Mucosa of descending colon (tissue), 3 donors: Measurements from ENCODE around the gene ZSCAN16. TPM values are rescaled to one million over a fixed set of nuclear protein-coding genes. Genes with fewer than 3 reads are reported as not detected.

Source experiments
- total RNA-seq, 3 donors: library from RNA; stranded (reverse); fragmentation: NEBNext Ultra II Directional in 2 of 3; extraction: Animal tissue kit (Norgen Biotek cat#: 25700) in 2 of 3; gene quantifications; one replicate each; pipeline versions ENCODE4 v1.2.1 to v1.2.4, GENCODE V29; 2021 to 2023
- donor health status: DM: no; HTN: no; CAD: no; lungs with moderate emphysema.
- donor health status: DM: no; HTN: no; CAD: no.
- donor health status: DM: no; HTN: yes; CAD: no.

Gene ZSCAN16
- total RNA-seq, 3 donors from 2014 or later: 7.4 to 9.5 (median 8.3) TPM

Other genes starting within 250 kb of the ZSCAN16 start
- gene OR2B2, start 212.2 kb upstream of the ZSCAN16 start, total RNA-seq: not detected
- not detected for gene OR2B6, start 167.4 kb upstream of the ZSCAN16 start, total RNA-seq
- 1 to 10 TPM; 3.9 to 7.1 (median 4.0) TPM for gene ZNF165, start 44.0 kb upstream of the ZSCAN16 start, total RNA-seq
- 10 to 100 TPM; 11.6 to 26.7 (median 16.6) TPM for gene ZKSCAN8, start 17.3 kb downstream of the ZSCAN16 start, total RNA-seq
- gene ZSCAN9, start 100.7 kb downstream of the ZSCAN16 start, total RNA-seq: 10 to 100 TPM; 14.1 to 15.7 (median 14.9) TPM
- 1 to 10 TPM; 4.0 to 6.1 (median 5.5) TPM for gene ZKSCAN4, start 127.7 kb downstream of the ZSCAN16 start, total RNA-seq
- 1 to 10 TPM in 1 of 3 donors, under 1 TPM in 1, not detected in 1; 0.24 to 2.8 TPM for gene NKAPL, start 134.7 kb downstream of the ZSCAN16 start, total RNA-seq
- 10 to 100 TPM in 1 of 3 donors, 1 to 10 TPM in 2; 8.2 to 17.7 (median 9.2) TPM for gene ZSCAN26, start 142.5 kb downstream of the ZSCAN16 start, total RNA-seq
- 1 to 10 TPM in 2 of 3 donors, under 1 TPM in 1; 0.75 to 6.6 (median 1.9) TPM for gene PGBD1, start 157.0 kb downstream of the ZSCAN16 start, total RNA-seq
- gene ZSCAN31, start 211.5 kb downstream of the ZSCAN16 start, total RNA-seq: 10 to 100 TPM in 1 of 3 donors, 1 to 10 TPM in 2; 6.3 to 20.5 (median 8.7) TPM
- gene ZKSCAN3, start 225.3 kb downstream of the ZSCAN16 start, total RNA-seq: 10 to 100 TPM in 1 of 3 donors, 1 to 10 TPM in 2; 5.2 to 12.8 (median 6.1) TPM